CD4-positive, alpha-beta T cell treated with Interleukin-2 at 100 ng/mL for 4 hours (primary cell): ENCODE measurements around the gene C1orf159.

Source experiments
- DNase-seq: peaks from one replicate; pipeline ENCODE4 v3.0.0-alpha.2; 2020; ENCODE audit warnings: low spot score

The C1orf159 gene

DNA sequence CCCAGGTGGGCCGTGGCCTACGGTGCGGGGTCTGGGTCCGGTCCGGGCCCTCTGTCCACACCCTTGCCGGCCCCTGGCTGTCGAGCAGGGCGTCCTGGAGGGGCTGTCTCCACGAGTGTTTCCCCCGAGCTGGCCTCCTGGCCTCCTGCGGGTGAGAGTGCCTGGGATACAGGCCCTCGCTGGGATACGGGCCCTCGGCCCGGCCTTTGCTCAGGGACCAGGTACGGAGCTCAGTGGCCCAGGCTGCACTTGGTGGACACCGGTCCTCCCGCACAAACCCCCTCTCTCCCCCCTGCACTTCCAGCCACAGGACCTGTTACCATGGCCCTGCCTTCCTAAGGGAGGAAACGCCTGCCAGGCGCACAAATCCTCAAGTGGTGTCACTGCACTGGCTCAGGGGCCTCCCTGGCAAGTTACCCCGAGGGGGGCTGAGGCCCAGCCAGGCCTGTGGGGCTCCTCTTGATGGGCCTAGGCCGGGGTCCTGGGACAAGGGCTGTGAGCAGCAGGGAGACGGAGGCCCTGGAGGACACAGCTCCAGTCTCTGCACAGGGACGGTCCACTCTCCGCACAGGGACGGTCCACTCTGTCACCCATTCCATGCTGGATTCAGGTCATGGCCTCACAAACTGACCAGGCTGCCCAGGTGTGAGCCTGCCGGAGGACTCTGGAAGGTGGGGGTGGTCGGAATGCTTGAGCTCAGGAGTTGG, 23.6 kb downstream of the C1orf159 start:
- no peak for DNase-seq

DNA sequence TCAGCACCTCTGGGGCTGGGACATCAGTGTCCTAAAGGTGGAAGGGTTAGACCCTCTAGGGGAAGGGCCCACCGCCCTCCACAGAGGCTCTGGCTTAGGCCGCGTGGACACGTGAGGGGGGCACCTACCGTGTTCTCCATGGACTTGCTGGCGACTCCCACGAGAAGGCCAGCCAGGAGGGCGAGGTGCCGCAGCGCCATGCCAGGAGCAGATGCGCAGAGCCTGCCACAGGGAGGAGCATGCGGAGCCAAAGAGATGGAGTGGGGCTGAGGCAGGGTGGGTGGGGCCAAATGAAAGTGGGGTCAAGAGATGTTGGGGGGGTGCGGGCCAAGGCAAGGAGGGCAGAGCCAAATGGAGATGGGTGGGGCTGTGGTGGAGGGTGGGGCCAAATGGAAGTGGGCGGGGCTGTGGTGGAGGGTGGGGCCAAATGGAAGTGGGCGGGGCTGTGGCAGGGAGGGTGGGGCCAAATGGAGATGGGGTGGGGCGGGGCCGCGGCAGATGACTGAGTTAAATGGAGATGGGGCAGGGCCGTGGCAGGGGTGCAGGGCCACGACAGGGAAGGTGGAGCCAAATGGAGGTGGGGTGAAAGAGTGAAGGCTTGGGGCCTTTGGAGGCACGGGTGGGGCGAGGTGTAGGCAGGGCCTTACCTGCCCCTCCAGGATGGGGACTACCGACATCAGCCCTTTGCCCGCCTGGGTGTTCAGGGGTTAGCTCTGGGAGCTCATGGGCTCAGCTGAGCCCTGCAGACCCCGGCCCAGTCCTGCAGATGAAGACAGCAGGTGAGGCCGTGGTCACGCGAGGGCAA, 24.3 kb downstream of the C1orf159 start:
- DNase-seq: no peak

DNA sequence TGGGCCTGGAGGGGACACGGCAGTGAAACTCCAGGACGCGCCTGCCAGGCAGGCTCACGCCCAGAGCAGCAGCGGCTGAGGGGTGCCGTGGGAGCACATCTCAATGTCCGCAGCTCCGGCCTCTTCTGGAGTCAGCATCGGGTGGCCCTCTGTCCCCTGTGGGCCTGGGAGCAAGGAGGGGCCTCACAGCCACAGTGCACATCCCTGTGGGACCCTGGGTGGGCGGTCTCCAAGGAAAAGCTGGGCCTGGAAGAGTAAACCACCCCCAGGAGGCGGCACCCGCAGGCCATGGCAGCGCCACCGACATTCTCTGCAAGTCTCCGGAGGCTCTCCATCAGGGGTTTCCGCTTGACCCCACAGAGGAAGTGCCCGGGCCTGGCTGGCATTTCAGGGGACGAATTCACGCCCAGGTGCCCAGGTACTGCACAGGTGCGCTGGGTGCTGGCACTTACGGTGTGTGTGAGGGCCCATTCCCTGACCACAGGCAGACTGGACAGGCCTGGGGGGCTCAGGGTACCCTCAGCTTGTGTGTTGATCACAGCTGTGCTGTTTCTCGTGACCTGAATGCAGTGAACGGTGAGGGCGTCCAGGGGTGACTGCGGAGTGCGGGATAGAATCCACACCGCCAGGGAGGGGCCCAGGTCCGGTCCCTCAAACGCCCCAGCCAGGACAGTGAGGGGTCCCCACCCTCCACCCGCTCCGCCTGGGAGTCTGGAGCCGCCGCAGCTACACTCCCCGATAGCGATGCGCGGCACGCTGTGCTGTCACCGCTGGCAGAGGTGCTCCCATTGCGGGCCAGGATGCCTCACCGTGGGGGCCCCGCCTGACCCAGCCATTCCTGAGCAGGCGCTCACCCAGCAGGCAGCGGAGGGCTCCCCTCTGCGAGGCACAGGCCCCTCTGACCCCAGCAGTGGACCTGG, 25.2 kb downstream of the C1orf159 start:
- no peak for DNase-seq

GRCh38 chr1:1089731-1090423, 26.0 kb downstream of the C1orf159 start:
- no peak for DNase-seq

DNA sequence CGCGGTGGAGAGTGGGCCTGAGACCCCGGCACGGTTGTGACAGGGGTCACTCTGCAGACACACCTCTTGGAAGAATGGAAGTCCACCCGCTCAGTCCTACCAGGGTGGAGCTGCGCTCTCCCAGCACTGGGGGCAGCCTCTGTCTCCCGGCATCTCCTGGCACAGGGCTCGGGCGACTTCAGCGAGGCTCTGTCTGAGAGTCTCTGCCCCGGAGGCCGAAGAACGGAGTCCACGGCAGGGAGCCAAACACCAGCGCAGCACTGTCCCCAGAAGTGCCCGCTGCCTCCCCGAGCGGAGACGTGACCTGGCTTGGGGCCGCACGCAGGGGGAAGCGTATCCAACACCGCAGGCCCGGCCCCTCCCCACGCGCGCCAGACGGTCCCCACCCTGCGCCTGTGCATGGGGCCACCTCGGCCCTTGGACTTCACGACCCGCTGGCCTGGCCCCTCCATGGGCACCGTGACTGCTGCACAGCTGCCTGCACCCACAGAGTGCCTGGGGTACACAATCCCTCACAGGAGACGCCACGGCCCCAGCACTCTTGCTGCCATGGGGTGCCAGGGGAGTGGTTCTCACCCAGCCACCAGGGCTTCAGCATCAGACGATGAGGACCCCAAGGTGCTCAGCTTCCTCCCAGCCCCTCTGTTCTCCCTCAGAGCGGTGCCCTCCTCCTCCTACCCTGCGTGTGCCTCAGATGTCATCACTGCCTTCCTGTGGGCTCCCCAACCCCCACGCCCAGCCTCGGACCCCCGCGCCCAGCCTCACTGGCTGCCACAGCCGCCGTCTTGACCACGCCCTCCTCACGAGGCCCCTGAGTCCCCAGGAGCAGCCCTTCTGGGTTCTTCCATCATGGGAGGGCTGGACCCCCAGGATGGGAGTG, 26.8 kb downstream of the C1orf159 start:
- DNase-seq: no peak

- no peak for DNase-seq
These were observed 27.7 kb downstream of the C1orf159 start for GRCh38 chr1:1088029-1088800.

- no peak for DNase-seq
These were observed 28.4 kb downstream of the C1orf159 start for GRCh38 chr1:1087351-1088028.

DNA sequence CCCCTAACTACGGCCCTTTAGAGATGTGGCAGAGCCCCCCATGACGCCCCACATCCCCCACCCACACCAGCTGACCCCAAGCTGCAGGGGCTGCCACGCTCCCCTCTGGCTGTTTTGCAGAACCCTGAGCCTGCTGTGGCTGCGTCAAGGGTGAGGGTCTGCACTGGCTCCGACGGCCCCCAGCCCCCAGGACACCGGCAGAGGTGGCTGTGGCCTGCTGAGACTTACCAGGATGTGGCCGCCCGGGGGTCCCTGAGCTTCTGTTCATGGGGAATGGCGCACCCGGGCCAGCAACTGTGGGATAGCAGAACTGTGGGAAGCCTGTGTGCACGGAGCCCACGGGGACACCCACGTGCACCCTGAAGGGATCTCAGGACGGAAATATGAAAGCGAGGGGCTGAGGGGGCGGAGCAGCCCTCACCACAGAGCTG, 29.0 kb downstream of the C1orf159 start:
- no peak for DNase-seq

DNA sequence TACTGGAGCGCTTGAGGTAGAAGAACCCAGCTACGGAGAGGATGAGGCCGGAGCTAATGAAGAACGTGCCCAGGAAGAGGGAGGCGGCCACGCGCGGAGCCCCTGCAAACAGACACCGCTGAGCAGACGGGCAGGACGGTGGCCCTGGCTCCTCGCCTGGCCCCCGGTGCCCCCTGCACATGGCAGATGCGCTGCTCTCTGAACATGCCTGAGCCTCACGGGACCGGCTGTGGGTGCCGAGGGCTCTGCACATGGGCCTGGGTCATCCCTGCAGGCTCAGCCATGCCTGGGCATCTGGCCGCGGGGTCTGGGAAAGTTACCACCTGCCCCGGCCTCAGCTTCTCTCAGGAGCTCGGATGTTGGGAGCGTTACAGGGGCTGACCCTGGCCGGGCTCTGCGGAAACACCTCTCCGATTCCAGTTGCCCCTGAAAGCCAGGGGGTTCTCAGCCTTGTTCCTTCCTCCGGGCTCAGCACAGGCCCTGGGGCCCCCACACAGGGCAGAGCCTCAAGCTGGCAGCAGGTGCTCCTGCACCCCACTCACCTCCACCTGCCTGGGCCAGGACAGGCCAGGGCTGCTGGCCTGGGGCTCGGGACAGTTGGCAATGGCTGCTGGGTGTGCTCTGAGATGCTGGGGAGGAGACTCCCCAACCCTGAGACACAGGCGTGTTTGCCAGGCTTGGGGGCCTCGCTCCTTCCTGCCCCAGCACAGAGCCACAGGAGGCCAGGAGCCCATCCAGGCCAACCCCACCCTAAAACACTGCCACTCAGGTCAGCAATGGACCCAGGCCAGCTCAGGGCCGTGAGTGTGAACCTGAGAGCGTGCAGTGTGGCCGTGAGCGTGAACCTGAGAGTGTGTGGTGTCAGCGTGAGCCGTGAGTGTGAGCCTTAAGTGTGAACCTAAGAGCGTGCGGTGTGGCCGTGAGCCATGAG, 29.7 kb downstream of the C1orf159 start:
- DNase-seq: no peak

DNA sequence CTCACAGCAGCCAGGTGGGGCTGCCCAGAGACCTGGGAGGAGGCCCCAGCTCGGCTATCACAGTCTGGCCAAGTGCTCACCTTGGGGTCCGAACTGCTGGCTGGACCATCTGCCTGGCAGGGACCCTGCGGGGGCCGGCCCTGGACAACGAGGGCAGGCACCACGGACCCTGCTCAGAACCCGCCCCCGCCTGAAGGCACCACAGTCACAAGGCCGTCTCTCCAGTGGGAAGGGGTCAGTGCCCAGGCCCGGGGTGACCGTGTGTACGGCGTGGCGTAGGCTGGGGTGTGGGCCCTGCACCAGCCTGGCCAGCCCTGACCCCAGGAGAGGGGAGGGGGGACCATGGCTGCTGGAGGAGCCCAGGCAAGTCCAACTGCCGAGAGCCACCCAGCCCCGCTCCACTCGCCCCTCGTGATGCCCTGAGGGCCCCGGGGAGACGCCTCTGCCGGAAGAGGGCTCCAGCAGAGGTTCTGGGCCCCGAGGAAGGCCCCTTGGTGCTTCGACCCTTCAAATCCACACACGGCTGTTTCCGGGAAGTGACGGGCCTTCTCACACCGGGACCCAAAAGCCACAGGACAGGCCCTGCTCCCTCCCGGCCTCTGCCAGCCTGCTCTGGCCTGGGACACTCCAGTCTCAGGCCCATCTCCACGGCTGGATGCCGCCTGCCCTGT, 30.6 kb downstream of the C1orf159 start:
- DNase-seq: no peak

GRCh38 chr1:1084372-1085170, 31.3 kb downstream of the C1orf159 start:
- DNase-seq: no peak

DNA sequence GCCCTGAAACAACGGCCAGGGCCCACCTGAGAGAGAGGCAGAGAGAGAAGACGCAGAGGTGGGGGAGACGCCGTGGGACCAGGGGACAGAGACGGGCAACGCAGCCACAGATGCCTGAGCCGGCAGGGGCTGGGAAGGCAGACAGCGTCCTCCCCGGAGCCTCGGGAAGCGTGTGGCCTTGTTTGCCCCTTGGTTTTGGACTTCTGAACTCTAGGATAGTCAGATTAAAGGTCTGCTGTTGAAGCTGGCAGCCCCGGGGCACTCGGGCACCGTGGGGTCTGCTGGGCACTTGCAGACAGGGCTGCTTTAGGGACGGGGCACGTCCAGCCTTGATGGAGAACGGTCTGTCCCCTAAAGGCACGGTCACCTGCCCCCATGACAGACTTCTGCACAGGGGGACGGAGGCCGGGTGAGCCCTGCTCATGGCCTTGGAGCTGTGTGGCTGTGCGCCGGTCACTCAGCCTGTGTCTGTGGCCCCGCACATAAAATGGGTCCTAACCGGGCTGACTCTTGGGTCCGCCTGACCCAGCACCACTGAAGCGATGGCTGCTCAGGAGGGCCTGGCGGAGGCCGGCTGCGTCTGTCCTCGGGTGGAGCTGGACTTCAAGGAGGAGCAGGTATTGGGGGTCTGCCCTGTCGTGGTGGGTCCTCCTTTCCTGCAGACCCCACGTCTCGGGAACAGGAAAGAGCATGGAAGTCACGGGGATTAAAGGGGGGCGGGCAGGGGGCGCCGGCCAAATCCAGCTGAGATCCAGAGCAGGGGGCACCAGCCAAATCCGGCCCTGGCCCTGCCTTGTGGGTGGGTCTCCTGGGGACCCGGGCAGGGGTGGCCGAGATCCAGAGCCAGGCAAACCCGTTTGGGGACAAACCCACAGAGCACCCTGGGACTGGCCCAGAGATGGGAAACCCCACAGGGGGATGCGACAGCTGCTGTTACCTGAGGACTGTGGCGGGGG, 32.2 kb downstream of the C1orf159 start:
- no peak for DNase-seq

DNA sequence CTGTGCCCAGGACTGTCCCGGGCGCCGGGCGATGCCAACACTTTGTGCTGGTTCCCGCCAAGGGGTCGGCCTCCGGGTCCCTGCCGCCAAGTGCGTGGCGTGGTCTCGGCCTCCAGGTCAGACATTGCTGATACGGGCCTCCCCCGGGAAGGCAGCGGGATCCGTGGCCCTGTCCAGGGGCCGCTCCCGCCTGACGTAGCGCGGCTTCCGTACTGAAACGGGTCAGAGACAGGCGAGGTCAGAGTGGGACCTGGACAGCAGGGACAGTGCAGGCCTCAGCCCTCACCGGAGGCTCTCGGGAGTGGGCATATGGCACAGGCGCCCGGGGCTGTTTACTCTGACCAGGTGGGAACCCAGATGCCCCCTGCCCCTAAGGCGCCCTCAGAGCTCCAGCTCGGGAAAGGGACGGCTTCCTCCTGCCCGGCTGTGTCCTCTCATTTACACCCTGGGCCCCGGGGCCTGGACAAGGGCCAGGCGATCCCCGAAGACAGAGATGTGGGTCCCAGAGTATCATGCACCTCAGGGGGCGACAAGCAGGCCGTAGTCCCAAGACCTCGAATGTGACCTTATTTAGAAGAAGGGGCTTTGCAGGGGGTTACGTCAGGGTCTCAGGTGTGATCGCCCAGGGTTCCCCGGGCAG, 33.0 kb downstream of the C1orf159 start:
- DNase-seq: no peak

GRCh38 chr1:1082239-1082775, 33.6 kb downstream of the C1orf159 start:
- no peak for DNase-seq
